GM23338 (cell line): Measurements from ENCODE around the gene SETBP1. TPM values are rescaled to one million over a fixed set of nuclear protein-coding genes. Genes with fewer than 3 reads are reported as not detected.
A peak's percentile ranks its signal among the peaks of the same experiment; 100 is the strongest.

Experiments
- ATAC-seq: fragments of 200-7000 bp; cut with Tn5 transposase; 3 replicates; pipeline ENCODE4 v1.9.1; 2020
- DNase-seq: peaks from one replicate; pipeline ENCODE4 v3.0.0-alpha.2; 2015; ENCODE audit warnings: low spot score
- H2AFZ ChIP-seq: fragments of 200-600 bp; sonication (generic); 2 replicates; pipeline ENCODE4 v1.8.0; 2016; ENCODE audit warnings: antibody characterized with exemption, mild to moderate bottlenecking, moderate library complexity
- H3F3A ChIP-seq: fragments of 200-600 bp; sonication (generic); replicated peaks from 2 replicates; pipeline ENCODE4 v1.8.0; 2017; ENCODE audit warnings: antibody characterized with exemption, mixed run types, low read depth
- H3K27ac ChIP-seq: fragments of 200-600 bp; sonication (generic); 2 replicates; pipeline ENCODE4 v1.6.1; 2016; ENCODE audit warnings: low read depth
- H3K27me3 ChIP-seq: fragments of 200-600 bp; sonication (generic); 2 replicates; pipeline ENCODE4 v1.8.0; 2016; ENCODE audit warnings: mild to moderate bottlenecking, mixed run types, moderate library complexity; ENCODE audit not compliant: insufficient read depth
- H3K36me3 ChIP-seq: fragments of 200-600 bp; sonication (generic); 2 replicates; pipeline ENCODE4 v1.8.0; 2016; ENCODE audit warnings: mild to moderate bottlenecking; ENCODE audit not compliant: insufficient read depth
- H3K4me1 ChIP-seq: fragments of 200-600 bp; sonication (generic); 2 replicates; pipeline ENCODE4 v1.8.0; 2016; ENCODE audit warnings: mild to moderate bottlenecking, moderate library complexity; ENCODE audit not compliant: insufficient read depth
- H3K4me2 ChIP-seq: fragments of 200-600 bp; sonication (generic); 2 replicates; pipeline ENCODE4 v1.7.1; 2017; ENCODE audit warnings: mixed run types
- H3K4me3 ChIP-seq: fragments of 200-600 bp; sonication (generic); 2 replicates; pipeline ENCODE4 v1.6.1; 2016; ENCODE audit warnings: mixed run types
- H3K79me2 ChIP-seq: fragments of 200-600 bp; sonication (generic); replicated peaks from 2 replicates; pipeline ENCODE4 v1.8.0; 2017; ENCODE audit warnings: mild to moderate bottlenecking; ENCODE audit not compliant: insufficient read depth
- H3K9me2 ChIP-seq: fragments of 200-600 bp; sonication (generic); 2 replicates; pipeline ENCODE4 v1.8.0; 2017; ENCODE audit not compliant: insufficient read depth
- H4K20me1 ChIP-seq: fragments of 200-600 bp; sonication (generic); replicated peaks from 2 replicates; pipeline ENCODE4 v1.8.0; 2017; ENCODE audit warnings: mild to moderate bottlenecking; ENCODE audit not compliant: insufficient read depth
- H3K27ac Mint-ChIP-seq: 2 replicates; pipeline ENCODE4 v1.8.0; 2020; ENCODE audit warnings: inconsistent platforms, mild to moderate bottlenecking, moderate library complexity, mixed read lengths
- H3K27me3 Mint-ChIP-seq: 3 replicates; pipeline ENCODE4 v1.8.0; 2022; ENCODE audit warnings: low read depth, mild to moderate bottlenecking, moderate library complexity, mixed read lengths, inconsistent platforms; ENCODE audit not compliant: insufficient read depth, poor library complexity
- H3K36me3 Mint-ChIP-seq: 3 replicates; pipeline ENCODE4 v1.8.0; 2021; ENCODE audit warnings: low read depth, mild to moderate bottlenecking, inconsistent platforms, moderate library complexity, mixed read lengths
- H3K4me1 Mint-ChIP-seq: 3 replicates; pipeline ENCODE4 v1.8.0; 2020; ENCODE audit warnings: mild to moderate bottlenecking, inconsistent platforms, mixed read lengths
- H3K4me3 Mint-ChIP-seq: 3 replicates; pipeline ENCODE4 v1.8.0; 2021; ENCODE audit warnings: moderate library complexity, mild to moderate bottlenecking, inconsistent platforms, mixed read lengths
- H3K9me3 Mint-ChIP-seq: 3 replicates; pipeline ENCODE4 v1.8.0; 2020; ENCODE audit warnings: moderate library complexity, mild to moderate bottlenecking, inconsistent platforms, mixed read lengths
- CREB1 ChIP-seq: fragments of 250-450 bp; sonication (Bioruptor Pico); IDR thresholded peaks from 2 replicates; pipeline ENCODE4 v1.5.0; 2020; ENCODE audit warnings: low read depth, mild to moderate bottlenecking, moderate library complexity
- EZH2 ChIP-seq: fragments of 200-600 bp; sonication (generic); IDR thresholded peaks from one replicate; pipeline ENCODE4 v1.8.0; 2017; ENCODE audit warnings: antibody characterized with exemption, mild to moderate bottlenecking, low read depth; ENCODE audit not compliant: unreplicated experiment
- NANOG ChIP-seq: IDR thresholded peaks from 2 replicates; pipeline ENCODE4 v1.6.1; 2016; ENCODE audit warnings: antibody characterized with exemption, borderline replicate concordance
- POLR2AphosphoS5 ChIP-seq: IDR thresholded peaks from 2 replicates; pipeline ENCODE4 v1.6.1; 2016; ENCODE audit warnings: antibody characterized with exemption, low read depth
- polyA plus RNA-seq: library from polyadenylated mRNA; unstranded; fragments of >200 nt; fragmentation: Nextera tagmentation; extraction: Ambion mirVana; gene quantifications from 2 replicates; pipeline ENCODE4 v1.2.1, GENCODE V29; 2016
- total RNA-seq: library from RNA; depleted of rRNA; stranded (reverse); fragments of >200 nt; shearing (Covaris generic); gene quantifications from 2 replicates; pipeline ENCODE4 v1.2.3, GENCODE V29; 2014
- TF ChIP-seq, protein P1 (sequence below): fragments of 250-450 bp; sonication (Bioruptor Pico); IDR thresholded peaks from 2 replicates; pipeline ENCODE4 v1.5.0; 2020; ENCODE audit warnings: mild to moderate bottlenecking, moderate library complexity
- TF ChIP-seq, protein P2 (sequence below), 2 experiments: fragments of 200-600 bp in 1 of 2; sonication (generic) in 1 of 2; conservative IDR thresholded peaks; 2 replicates each; pipeline versions ENCODE4 v1.5.1 to v1.6.1; 2016 to 2017; ENCODE audit warnings: antibody characterized with exemption in 2 of 2, low read depth in 2 of 2, mild to moderate bottlenecking in 2 of 2, moderate library complexity in 1 of 2
- TF ChIP-seq, protein P3 (sequence below): IDR thresholded peaks from one replicate; pipeline ENCODE4 v1.6.1; 2018; ENCODE audit warnings: antibody characterized with exemption; ENCODE audit not compliant: unreplicated experiment

The SETBP1 gene
- total and polyA plus RNA-seq, 2 experiments from 2014 or later: 1.6 to 5.5 TPM

DNA sequence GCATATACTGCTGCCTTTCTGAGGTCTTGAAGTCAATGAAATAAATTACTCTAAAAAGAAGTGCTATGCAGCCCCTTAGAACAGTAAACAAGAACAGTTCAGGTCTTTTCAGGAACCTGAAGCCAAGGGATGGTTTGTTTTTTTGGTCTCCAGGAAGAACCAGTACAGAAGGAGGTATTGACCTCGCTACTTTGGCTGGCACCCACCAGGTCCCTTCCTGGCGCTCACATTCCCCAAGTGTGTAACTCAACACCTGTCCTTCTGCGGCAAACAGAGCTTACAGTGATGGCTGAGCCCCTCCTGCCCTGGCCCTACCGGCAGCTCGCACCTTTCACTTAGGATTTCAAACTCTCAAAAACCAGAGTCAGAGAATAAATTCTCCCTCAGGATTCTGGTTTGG lies 51.9 kb downstream of the SETBP1 start:
- Mint-ChIP-seq H3K27ac (peak overlapping the region; percentile 14; the same call in 1 of the 2 replicates), H3K36me3 (no peaks in the 10 kb centered on the region), H3K4me1 (peaks cover 30% of the 10 kb centered on the region), H3K4me3 (no peak overlapping the region), H3K9me3 (no peaks in the 10 kb centered on the region), H3K27me3 (no peaks in the 10 kb centered on the region)
- no peaks in the 10 kb centered on the region for H3K36me3 ChIP-seq
- H3K4me3 ChIP-seq: no peak overlapping the region
- peaks cover 17% of the 10 kb centered on the region; the same call in 1 of the 2 replicates for H3K9me2 ChIP-seq
- DNase-seq (peak; percentile 41), ATAC-seq (peak; percentile 94)
- H3F3A ChIP-seq: no peaks in the 10 kb centered on the region
- H3K4me2 ChIP-seq: no peak overlapping the region; the same call in 1 of the 2 replicates
- H3K27ac ChIP-seq: no peak overlapping the region
- H3K27me3 ChIP-seq: no peaks in the 10 kb centered on the region
- H4K20me1 ChIP-seq: no peaks in the 10 kb centered on the region
- TF ChIP-seq, protein P1, sequence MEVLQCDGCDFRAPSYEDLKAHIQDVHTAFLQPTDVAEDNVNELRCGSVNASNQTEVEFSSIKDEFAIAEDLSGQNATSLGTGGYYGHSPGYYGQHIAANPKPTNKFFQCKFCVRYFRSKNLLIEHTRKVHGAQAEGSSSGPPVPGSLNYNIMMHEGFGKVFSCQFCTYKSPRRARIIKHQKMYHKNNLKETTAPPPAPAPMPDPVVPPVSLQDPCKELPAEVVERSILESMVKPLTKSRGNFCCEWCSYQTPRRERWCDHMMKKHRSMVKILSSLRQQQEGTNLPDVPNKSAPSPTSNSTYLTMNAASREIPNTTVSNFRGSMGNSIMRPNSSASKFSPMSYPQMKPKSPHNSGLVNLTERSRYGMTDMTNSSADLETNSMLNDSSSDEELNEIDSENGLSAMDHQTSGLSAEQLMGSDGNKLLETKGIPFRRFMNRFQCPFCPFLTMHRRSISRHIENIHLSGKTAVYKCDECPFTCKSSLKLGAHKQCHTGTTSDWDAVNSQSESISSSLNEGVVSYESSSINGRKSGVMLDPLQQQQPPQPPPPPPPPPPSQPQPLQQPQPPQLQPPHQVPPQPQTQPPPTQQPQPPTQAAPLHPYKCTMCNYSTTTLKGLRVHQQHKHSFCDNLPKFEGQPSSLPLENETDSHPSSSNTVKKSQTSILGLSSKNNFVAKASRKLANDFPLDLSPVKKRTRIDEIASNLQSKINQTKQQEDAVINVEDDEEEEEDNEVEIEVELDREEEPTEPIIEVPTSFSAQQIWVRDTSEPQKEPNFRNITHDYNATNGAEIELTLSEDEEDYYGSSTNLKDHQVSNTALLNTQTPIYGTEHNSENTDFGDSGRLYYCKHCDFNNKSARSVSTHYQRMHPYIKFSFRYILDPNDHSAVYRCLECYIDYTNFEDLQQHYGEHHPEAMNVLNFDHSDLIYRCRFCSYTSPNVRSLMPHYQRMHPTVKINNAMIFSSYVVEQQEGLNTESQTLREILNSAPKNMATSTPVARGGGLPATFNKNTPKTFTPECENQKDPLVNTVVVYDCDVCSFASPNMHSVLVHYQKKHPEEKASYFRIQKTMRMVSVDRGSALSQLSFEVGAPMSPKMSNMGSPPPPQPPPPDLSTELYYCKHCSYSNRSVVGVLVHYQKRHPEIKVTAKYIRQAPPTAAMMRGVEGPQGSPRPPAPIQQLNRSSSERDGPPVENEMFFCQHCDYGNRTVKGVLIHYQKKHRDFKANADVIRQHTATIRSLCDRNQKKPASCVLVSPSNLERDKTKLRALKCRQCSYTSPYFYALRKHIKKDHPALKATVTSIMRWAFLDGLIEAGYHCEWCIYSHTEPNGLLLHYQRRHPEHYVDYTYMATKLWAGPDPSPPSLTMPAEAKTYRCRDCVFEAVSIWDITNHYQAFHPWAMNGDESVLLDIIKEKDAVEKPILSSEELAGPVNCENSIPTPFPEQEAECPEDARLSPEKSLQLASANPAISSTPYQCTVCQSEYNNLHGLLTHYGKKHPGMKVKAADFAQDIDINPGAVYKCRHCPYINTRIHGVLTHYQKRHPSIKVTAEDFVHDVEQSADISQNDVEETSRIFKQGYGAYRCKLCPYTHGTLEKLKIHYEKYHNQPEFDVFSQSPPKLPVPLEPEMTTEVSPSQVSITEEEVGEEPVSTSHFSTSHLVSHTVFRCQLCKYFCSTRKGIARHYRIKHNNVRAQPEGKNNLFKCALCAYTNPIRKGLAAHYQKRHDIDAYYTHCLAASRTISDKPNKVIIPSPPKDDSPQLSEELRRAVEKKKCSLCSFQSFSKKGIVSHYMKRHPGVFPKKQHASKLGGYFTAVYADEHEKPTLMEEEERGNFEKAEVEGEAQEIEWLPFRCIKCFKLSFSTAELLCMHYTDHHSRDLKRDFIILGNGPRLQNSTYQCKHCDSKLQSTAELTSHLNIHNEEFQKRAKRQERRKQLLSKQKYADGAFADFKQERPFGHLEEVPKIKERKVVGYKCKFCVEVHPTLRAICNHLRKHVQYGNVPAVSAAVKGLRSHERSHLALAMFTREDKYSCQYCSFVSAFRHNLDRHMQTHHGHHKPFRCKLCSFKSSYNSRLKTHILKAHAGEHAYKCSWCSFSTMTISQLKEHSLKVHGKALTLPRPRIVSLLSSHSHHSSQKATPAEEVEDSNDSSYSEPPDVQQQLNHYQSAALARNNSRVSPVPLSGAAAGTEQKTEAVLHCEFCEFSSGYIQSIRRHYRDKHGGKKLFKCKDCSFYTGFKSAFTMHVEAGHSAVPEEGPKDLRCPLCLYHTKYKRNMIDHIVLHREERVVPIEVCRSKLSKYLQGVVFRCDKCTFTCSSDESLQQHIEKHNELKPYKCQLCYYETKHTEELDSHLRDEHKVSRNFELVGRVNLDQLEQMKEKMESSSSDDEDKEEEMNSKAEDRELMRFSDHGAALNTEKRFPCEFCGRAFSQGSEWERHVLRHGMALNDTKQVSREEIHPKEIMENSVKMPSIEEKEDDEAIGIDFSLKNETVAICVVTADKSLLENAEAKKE (CRISPR knock-in tag): no peak
- no peak for TF ChIP-seq POLR2AphosphoS5
- TF ChIP-seq, protein P2, sequence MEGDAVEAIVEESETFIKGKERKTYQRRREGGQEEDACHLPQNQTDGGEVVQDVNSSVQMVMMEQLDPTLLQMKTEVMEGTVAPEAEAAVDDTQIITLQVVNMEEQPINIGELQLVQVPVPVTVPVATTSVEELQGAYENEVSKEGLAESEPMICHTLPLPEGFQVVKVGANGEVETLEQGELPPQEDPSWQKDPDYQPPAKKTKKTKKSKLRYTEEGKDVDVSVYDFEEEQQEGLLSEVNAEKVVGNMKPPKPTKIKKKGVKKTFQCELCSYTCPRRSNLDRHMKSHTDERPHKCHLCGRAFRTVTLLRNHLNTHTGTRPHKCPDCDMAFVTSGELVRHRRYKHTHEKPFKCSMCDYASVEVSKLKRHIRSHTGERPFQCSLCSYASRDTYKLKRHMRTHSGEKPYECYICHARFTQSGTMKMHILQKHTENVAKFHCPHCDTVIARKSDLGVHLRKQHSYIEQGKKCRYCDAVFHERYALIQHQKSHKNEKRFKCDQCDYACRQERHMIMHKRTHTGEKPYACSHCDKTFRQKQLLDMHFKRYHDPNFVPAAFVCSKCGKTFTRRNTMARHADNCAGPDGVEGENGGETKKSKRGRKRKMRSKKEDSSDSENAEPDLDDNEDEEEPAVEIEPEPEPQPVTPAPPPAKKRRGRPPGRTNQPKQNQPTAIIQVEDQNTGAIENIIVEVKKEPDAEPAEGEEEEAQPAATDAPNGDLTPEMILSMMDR (conservative IDR thresholded peaks at IDR 0.05; ENCODE audit: low read depth in 2 of 2): no peak
- TF ChIP-seq EZH2: no peak
- TF ChIP-seq CREB1 (CRISPR knock-in tag): no peak
- TF ChIP-seq NANOG: no peak
- TF ChIP-seq, protein P3, sequence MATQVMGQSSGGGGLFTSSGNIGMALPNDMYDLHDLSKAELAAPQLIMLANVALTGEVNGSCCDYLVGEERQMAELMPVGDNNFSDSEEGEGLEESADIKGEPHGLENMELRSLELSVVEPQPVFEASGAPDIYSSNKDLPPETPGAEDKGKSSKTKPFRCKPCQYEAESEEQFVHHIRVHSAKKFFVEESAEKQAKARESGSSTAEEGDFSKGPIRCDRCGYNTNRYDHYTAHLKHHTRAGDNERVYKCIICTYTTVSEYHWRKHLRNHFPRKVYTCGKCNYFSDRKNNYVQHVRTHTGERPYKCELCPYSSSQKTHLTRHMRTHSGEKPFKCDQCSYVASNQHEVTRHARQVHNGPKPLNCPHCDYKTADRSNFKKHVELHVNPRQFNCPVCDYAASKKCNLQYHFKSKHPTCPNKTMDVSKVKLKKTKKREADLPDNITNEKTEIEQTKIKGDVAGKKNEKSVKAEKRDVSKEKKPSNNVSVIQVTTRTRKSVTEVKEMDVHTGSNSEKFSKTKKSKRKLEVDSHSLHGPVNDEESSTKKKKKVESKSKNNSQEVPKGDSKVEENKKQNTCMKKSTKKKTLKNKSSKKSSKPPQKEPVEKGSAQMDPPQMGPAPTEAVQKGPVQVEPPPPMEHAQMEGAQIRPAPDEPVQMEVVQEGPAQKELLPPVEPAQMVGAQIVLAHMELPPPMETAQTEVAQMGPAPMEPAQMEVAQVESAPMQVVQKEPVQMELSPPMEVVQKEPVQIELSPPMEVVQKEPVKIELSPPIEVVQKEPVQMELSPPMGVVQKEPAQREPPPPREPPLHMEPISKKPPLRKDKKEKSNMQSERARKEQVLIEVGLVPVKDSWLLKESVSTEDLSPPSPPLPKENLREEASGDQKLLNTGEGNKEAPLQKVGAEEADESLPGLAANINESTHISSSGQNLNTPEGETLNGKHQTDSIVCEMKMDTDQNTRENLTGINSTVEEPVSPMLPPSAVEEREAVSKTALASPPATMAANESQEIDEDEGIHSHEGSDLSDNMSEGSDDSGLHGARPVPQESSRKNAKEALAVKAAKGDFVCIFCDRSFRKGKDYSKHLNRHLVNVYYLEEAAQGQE: no peak
- H2AFZ ChIP-seq: no peak overlapping the region
- H3K4me1 ChIP-seq: no peaks in the 10 kb centered on the region; the same call in 1 of the 2 replicates
- H3K79me2 ChIP-seq: 0 out of 2 replicates have a peak, but pooled peaks cover 4% of the 10 kb centered on the region
